HEK293T (cell line): Measurements from ENCODE around the gene NR3C2.

Experiments used
- ARNT ChIP-seq: fragments of 450-650 bp; IDR thresholded peaks from 2 replicates; pipeline ENCODE4 v1.6.1; 2017; ENCODE audit warnings: mild to moderate bottlenecking
- BHLHE40 ChIP-seq: fragments of 450-650 bp; IDR thresholded peaks from 2 replicates; pipeline ENCODE4 v1.6.1; 2016; ENCODE audit warnings: mild to moderate bottlenecking, moderate library complexity, borderline replicate concordance
- FOXK2 ChIP-seq: fragments of 450-650 bp; IDR thresholded peaks from 2 replicates; pipeline ENCODE4 v1.6.1; 2016; ENCODE audit warnings: mild to moderate bottlenecking
- L3MBTL2 ChIP-seq: fragments of 450-650 bp; conservative IDR thresholded peaks from 2 replicates; pipeline ENCODE4 v1.6.1; 2016; ENCODE audit warnings: mild to moderate bottlenecking
- LEF1 ChIP-seq: fragments of 450-650 bp; IDR thresholded peaks from 2 replicates; pipeline ENCODE4 v1.6.1; 2017; ENCODE audit warnings: mild to moderate bottlenecking, borderline replicate concordance
- SP1 ChIP-seq: fragments of 450-650 bp; IDR thresholded peaks from 2 replicates; pipeline ENCODE4 v1.6.1; 2017
- SUZ12 ChIP-seq: fragments of 450-650 bp; IDR thresholded peaks from 2 replicates; pipeline ENCODE4 v1.6.1; 2016; ENCODE audit warnings: mild to moderate bottlenecking
- TARDBP ChIP-seq: fragments of 450-650 bp; IDR thresholded peaks from 2 replicates; pipeline ENCODE4 v1.6.1; 2016

GRCh38 chr4:148349153-148349552 lies 93.1 kb downstream of the NR3C2 start:
- TF ChIP-seq FOXK2: no peak
- TF ChIP-seq TARDBP: no peak
- no peak for TF ChIP-seq BHLHE40
- TF ChIP-seq SUZ12: no peak
- TF ChIP-seq SP1: no peak
- no peak for TF ChIP-seq ARNT
- no peak for TF ChIP-seq LEF1
- no peak for TF ChIP-seq L3MBTL2
